NK-92 (cell line): ENCODE measurements around the gene PARVG.

Experiments used
- DNase-seq: peaks from one replicate; lab custom pipeline; 2025; ENCODE audit not compliant: unreplicated experiment; lab: John Stamatoyannopoulos, UW

Gene PARVG

DNA sequence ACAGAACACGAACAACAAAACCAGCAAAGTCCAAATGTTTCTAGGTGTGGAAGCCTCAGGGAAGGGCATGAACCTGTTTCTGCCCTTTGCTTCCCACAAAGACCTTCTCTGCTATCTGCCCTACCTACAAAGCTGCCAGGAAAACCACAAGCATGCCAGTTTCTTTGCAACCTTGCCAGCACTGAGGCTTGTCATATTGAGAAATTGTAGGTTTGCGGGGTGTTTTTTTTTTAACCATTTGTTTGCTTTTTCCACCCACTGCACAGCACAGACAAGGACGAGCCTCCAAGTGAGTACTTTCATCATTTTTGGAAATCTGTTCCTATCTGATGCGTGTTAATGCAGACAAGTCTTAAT, 12.8 kb downstream of the PARVG start:
- no peak for DNase-seq

DNA sequence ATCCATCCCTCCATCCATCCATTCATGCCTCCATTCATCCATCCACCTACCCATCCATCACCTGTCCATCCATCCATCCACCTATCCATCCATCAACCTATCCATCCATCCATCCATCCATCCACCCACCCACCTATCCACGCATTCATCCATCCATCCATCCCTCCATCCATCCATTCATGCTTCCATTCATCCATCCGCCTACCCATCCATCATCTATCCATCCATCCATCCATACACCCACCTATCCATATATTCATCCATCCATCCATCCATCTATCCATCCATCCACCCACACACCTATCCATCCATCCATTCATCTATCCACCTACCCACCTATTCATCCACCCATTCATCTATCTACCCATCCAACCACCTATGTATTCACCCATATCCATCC, 13.8 kb downstream of the PARVG start:
- no peak for DNase-seq

GRCh38 chr22:44195189-44195871, 14.6 kb downstream of the PARVG start:
- DNase-seq, result no peak

DNA sequence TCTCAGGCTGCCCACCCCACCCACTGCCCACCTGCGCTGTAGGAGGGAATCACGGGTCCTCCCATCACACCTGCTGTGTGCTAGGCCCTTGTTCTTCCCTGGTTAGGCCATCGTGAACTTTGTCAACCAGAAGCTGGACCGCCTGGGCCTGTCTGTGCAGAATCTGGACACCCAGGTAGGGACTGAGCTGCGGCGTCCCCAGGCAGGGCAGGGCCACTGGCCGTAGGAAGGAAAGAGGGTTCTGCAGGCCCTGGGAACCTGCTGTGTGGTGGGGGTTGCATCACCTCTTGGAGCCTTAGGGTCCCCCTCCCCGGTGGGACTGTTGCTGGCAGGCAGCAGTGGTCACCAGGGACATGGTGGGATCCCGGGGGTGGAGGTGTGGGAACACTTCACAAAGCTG, 15.5 kb downstream of the PARVG start:
- DNase-seq, result no peak

DNA sequence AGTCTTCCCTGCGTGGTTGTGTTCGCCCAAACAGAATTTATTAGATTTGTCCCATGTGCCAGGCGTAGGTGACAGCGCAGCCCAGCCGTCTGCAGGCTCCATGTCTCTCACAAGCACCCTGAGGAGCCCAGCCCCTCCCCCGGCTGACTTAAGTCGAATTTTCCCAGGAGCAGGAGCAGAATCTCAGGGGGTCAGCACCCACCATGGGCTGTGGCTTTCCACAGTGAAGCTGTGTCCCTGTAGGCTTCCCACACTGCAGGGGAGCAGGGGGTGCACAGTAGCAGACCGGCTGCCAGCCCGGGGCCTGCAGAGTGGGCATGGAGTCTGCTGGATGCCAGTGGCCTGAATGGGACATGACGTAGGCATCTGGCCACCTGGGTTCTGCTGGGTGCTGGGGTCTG, 16.0 kb downstream of the PARVG start:
- no peak for DNase-seq

- DNase-seq, result no peak
These were observed 16.5 kb downstream of the PARVG start for GRCh38 chr22:44197271-44197670.

DNA sequence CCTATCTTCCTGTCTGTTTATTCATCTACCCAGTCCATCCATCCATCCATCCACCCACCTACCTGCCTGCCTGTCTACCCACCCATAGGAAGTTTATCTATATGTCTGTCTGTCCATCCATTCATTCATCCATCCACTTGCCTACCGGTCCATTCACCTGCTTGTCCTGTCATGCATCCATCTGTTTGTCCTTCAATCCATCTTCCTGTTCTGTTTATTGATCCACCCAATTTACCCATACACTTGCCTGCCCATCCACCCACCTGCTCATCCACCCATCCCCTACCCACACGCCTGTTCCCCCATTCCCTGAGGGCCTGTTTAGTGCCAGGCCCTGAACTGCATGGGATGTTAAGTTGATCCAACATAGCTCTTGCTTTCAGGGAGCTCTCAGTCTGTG, 18.4 kb downstream of the PARVG start:
- DNase-seq, result no peak

GRCh38 chr22:44199866-44200265, 19.1 kb downstream of the PARVG start:
- DNase-seq, result no peak

GRCh38 chr22:44200451-44200850, 19.7 kb downstream of the PARVG start:
- no peak for DNase-seq

DNA sequence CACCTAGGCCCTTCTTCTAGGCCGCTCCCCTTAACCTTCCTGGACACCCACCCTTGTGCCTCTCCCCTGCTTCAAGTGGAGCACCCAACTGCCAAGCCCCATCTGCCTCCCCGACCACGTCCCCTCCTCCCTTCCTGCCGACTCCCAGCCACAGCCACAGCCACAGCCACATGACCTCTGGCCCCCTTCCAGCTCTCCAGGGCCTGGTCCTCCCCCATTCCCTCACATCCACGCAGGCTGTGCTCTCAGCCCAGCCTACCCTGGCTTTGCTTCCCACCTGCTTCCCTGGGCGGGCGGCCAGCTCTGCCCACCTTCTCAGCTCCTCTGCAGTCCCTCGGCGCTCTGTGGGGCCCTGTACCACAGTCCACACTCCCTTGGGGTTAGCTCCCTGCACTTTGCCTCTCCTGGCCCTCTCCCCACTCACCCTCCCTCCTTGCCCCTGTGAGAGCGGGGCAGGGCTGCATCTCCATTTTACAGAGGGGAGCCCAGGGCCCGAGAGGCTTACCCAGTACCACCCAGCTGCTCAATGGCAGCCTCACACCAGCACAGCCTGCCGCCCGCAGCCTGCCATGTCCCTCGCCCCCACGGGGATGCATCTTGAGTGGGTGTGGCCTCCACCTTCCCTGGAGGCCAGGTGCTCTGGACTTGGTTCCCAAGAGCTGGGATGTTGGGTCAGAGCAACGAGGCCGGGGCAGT, 20.3 kb downstream of the PARVG start:
- DNase-seq, result no peak

DNA sequence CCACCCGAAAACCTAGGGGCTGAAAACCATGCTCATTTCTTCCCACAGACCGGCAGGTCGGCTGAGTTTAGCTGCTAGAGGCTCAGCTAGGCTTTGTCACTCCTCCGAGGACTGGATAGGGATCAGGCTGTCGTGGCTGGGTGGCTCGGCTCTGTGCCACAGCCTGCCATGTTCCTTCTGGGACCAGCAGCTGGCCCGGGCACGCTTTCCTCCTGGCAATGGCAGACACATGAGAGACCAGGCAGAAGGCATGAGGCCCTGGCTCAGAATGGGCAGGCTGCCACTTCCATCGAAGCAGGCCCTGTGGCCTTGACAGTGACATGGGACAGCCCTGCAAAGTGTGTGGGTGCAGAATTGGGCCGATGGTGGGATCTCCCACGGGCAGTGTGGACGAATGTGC, 20.9 kb downstream of the PARVG start:
- DNase-seq, result no peak

DNA sequence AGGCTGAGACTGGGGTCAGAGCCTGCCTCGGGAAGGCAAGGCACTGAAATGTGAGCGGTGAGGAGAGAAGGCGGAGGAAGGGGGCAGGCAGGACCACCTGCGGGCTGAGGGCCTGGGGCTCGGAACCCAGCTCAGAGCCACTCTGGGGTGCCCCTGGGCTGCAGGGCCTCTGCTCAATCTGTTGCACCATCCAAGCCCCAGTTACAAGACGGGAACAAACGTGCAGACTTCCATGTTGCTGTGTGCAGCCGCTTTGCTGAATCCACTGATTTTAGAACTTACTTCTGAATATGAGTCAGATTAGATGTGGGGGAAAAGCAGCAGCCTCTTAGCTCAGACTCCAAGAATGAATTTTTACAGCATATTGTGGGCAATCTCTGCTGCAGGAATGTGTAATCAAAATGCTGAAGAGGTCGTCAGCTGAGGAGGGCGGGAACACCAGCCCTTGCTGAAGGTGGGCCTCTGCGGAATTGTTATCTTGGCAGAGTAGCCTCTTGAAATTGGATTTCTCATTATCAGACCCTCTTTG, 21.6 kb downstream of the PARVG start:
- DNase-seq, result no peak

DNA sequence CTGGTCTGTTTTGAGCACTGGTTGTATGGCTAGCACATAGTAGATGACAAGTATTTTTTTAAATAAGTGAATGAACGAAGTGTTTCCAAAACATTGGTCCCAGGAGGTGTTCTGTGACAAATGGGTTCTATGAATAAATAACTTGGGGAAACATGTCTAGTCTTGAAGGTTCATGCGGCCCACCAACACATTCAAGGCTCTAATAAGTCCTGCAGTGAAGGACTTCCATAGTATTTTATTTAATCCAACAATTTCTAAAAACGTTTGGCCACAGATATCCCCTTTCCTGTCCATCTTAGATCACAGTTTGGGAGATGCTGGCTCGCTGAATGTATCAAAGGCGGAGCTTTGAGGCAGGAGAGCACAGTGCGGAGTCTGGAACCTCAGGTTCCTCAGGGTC, 22.5 kb downstream of the PARVG start:
- no peak for DNase-seq

- DNase-seq, result no peak
These were observed 24.2 kb downstream of the PARVG start for GRCh38 chr22:44204739-44205515.

GRCh38 chr22:44205516-44206329, 25.0 kb downstream of the PARVG start:
- no peak for DNase-seq

- no peak for DNase-seq
These were observed 25.6 kb downstream of the PARVG start for GRCh38 chr22:44206330-44206645.

DNA sequence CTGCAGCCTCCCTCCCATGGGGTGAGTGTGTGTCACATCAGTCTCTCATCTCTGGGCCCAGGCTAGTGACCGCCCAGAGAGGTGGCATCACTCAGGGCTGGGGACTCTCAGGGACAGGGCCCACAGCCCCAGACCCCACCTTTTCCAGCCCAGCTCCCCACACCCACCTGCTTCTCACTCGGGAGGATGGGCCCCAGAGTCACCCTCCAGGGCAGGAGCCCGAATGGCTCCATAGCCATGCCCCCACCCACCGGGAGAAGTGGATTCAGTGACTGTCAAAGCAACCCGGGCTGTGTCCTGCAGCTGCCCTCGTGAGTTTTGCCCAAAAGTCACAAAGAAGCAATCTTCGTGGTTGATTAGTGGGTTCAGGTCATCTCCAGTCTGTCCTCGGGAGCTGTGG, 26.0 kb downstream of the PARVG start:
- no peak for DNase-seq

DNA sequence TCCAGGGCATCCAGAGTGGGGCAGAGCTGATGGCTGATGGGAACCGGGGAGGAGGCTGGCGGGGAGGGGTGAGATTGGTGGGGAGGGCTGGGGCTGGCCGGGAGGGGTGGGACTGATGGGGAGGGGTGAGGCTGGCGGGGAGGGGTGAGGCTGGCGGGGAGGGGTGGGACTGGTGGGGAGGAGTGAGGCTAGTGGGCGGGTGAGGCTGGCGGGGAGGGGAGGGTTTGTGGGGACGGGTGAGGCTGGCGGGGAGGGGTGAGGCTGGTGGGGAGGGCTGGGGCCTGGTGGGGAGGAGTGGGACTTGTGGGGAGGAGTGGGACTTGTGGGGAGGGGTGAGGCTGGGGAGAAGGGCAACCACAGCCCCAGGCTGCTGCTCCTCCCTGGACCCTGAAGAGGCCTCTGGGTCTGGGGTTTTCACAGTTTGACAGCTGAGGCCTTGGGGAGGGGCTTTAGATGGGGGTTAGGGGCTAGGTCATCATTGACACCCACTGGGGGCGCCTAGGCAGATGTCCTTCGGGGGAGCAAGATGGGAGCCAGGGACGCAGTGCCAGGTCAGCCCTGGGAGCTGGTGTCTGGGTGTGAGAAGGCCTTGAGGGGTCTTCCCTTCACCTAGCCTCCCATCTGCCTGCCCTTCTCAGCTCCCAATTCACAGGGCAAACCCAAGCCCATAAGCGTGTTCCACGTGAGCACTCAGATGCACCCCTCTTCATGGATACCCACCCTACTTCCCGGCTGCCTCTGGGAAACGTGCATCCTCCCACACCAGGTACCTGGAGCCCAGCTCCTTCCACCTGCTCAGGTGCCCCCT, 26.7 kb downstream of the PARVG start:
- DNase-seq, result no peak

- DNase-seq, result no peak
These were observed 27.2 kb downstream of the PARVG start for GRCh38 chr22:44207981-44208317.

- DNase-seq, result no peak
These were observed 28.6 kb downstream of the PARVG start for GRCh38 chr22:44209343-44209742.

- DNase-seq, result no peak
These were observed 30.0 kb downstream of the PARVG start for GRCh38 chr22:44210722-44211121.
